HEK293T (cell line): ENCODE results near the gene CD300C.

Experiments used
- FOXM1 ChIP-seq: fragments of 450-650 bp; IDR thresholded peaks from 2 replicates; pipeline ENCODE4 v1.6.1; 2017; ENCODE audit warnings: mild to moderate bottlenecking, borderline replicate concordance
- SUZ12 ChIP-seq: fragments of 450-650 bp; IDR thresholded peaks from 2 replicates; pipeline ENCODE4 v1.6.1; 2016; ENCODE audit warnings: mild to moderate bottlenecking

DNA sequence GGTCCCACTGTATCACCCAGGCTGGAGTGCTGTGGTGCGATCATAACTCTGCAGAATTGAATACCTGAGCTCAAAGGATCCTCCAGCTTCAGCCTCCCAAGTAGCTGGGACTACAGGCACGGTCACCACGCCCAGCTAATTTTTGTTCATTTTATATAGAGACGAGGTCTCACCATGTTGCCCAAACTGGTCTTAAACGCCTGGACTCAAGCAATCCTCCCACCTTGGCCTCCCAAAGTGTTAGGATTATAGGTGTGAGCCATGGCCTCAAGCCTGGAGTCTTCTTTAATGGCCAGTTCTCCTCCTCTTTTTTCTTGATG lies 15.1 kb downstream of the CD300C start:
- TF ChIP-seq FOXM1 (no peak), SUZ12 (no peak)
